ENCODE results near the gene MFSD2A. TPM values are rescaled to one million over a fixed set of nuclear protein-coding genes. Genes with fewer than 3 reads are reported as not detected.
A peak's percentile ranks its signal among the peaks of the same experiment; 100 is the strongest.

MFSD2A gene
- total RNA-seq, 1 donor, result 6.0 TPM

DNA sequence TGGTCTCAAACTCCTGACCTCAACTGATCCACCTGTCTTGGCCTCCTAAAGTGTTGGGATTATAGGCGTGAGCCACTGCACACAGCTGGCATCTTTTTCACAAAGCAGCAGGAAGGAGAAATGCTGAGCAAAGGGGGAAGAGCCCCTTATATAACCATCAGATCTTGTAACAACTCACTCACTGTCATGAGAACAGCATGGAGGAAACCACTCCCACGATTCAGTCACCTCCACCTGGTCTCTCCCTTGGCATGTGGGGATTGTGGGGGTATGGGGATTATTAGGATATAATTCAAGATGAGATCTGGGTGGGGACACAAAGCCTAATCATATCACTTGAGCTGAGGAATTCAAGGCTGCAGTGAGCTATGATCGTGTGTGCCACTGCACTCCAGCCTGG is 3.0 kb upstream of the MFSD2A start:
- H3K4me3 ChIP-seq (ENCODE audit: low read depth, low read length), result no peak overlapping the region
- TF ChIP-seq, protein P1, sequence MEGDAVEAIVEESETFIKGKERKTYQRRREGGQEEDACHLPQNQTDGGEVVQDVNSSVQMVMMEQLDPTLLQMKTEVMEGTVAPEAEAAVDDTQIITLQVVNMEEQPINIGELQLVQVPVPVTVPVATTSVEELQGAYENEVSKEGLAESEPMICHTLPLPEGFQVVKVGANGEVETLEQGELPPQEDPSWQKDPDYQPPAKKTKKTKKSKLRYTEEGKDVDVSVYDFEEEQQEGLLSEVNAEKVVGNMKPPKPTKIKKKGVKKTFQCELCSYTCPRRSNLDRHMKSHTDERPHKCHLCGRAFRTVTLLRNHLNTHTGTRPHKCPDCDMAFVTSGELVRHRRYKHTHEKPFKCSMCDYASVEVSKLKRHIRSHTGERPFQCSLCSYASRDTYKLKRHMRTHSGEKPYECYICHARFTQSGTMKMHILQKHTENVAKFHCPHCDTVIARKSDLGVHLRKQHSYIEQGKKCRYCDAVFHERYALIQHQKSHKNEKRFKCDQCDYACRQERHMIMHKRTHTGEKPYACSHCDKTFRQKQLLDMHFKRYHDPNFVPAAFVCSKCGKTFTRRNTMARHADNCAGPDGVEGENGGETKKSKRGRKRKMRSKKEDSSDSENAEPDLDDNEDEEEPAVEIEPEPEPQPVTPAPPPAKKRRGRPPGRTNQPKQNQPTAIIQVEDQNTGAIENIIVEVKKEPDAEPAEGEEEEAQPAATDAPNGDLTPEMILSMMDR (IDR thresholded peaks at IDR 0.05; ENCODE audit: insufficient read depth, low read depth, low read length), result no peak
- DNase-seq (ENCODE audit: low read depth), result no peak

DNA sequence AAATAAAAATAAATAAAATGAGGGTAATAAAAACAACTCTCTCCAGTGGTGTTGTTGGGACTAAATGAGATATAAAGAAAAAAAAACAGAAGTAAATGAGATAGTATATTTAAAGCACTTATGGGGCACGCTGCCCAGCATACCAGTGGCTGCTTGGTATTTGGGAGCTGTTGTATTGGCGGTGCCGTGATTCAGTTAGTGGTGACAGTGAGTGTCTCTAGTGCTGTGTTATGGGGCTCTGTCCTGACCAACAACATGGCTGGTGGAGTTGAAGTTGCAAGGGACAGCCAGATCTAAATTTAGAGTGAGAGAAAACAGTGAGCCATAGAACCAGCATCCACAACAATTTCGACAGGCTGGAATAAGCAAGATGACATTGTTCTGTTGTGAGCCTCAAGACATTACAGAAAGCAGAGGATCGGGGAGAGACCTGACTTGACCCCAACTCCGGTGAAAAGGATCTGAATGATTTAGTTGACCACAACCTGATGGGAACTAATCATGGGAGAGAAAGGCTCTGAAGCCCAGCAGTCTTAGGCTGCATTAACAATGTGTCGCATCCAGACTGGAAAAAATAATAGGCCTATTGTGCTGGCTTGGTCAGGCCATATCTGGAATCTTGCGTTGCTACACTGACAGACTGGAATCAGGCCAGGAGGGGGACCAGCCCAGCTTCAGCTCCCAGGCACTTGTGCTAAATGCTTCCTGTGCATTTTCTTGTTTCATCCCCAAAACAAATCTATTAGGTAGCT is 2.4 kb upstream of the MFSD2A start:
- no peak for DNase-seq (ENCODE audit: low read depth)

DNA sequence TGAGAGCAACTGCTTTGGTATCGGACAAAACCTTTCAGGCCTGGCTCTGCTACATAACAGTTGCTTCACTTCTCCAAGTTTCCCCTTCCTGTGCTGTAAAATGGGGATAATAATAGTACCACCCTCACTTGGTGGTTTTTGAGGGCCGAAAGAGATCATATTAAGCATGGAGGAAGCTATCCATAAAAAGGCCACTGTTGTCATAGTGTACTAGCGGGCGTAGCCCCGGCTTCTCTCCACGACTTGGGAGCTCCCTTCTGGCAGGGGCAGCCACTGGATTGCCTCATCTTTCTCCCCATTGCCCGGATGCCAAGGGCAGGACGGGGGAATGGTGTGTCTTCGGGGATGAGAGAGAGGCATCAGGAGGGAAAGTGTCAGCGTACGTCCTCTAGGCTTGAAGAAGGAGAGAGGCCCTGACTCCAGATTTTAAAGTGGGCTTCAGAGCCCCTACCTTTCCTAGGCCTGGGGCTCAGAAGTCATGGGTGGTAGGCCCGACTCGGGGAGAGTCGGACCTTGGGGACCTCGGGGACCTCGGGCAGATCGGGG is 548 bp upstream of the MFSD2A start:
- no peak for DNase-seq (ENCODE audit: low read depth)
- peak overlapping the region; percentile 68 for H3K4me3 ChIP-seq (ENCODE audit: low read depth, low read length)
- TF ChIP-seq, protein P1 (IDR thresholded peaks at IDR 0.05; ENCODE audit: insufficient read depth, low read depth, low read length), result no peak

More for the DNA sequence above, 2.4 kb upstream of the MFSD2A start:
- TF ChIP-seq, protein P1 (IDR thresholded peaks at IDR 0.05; ENCODE audit: insufficient read depth, low read depth, low read length), result no peak
- no peak overlapping the region for H3K4me3 ChIP-seq (ENCODE audit: low read depth, low read length)

DNA sequence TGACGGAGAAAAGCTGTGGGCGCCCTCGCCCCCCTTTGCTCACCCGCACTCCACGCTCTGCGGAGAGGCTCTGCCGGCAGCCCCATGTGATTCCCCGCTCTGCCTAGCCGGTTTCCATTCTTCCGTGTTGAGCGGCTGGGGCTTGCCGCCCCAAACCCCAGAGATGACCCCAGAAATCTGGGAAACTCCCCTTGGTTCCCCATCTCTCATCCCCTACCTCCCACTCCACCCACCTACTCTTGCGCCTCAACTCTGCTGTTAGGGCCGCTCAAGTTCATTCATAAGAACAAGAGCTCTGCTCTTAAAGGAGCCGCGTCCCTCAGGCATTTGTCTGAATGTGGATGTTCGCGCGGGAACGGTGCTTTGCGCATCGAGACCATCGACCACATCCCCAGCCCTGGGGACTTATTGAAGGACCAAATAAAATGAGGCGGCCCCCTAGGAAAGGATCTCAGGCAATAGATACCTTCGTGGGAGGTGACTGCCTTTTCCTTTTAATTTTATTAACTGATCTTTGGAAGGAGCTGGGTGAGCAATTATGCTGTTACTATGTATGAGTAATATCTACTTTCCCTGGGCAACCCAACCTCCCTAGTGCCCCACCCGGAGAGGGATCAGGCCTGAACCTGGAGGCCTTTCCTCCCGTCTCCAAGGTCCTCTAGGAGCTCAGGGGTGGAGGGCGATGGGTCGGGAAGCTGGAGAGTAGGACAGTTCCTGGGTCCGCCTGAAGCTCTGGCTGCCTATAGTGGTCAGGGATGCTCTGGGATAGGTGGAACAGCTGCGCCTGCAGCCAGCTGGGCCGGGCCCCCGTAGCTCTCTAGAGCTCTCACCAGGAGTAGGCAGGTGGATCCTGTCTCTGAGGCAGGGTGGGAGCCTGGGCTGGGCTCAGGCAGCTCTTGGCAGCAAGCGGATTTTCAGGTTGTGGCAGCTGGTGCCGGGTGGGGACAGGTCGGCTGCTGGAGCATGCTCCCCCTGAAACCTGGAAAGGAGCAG is 898 bp downstream of the MFSD2A start:
- peak; percentile 43 for DNase-seq (ENCODE audit: low read depth)
- H3K4me3 ChIP-seq (ENCODE audit: low read depth, low read length), result peak overlapping the region; percentile 68
- TF ChIP-seq, protein P1 (IDR thresholded peaks at IDR 0.05; ENCODE audit: insufficient read depth, low read depth, low read length), result no peak

DNA sequence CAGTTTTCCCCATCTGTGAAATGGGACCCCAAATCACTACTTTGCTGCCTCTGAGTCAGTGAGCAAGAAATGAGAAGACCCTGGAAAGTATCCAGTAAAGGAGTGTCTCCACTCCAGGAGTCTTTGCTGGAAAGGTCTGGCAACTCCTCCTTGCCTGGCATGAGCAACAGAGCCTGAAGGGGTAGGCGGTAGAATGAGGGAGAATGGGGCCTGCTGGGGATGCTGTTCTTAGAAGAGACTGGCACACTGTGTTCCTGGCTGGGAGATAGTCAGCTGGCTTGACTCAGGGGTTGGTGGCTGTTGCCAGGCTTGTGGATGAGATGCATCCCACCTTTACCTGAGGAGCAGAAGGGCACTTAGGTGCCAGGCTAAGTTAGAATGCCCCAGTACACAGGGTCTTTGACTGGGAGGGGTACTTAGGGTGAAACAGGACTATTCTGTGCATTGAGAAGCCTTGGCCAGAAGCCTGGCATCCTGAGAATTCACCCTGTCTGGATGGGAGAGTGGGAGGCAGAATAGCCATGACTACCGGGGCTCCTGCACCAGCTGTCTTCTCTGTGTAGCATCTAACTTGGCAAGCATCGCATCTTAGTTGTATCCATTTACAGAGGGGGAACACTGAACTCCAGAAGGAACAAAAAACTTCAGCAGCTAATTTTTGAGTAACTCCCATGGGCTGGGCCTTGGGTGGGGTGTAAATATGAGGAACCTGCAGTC is 2.5 kb downstream of the MFSD2A start:
- H3K4me3 ChIP-seq (ENCODE audit: low read depth, low read length), result no peak overlapping the region
- DNase-seq (ENCODE audit: low read depth), result no peak
- TF ChIP-seq, protein P1 (IDR thresholded peaks at IDR 0.05; ENCODE audit: insufficient read depth, low read depth, low read length), result no peak

Measured in fibroblast of villous mesenchyme (primary cell).